CD4-positive, alpha-beta T cell treated with Interleukin-15 for 4 hours (primary cell): ENCODE results near the gene CENPP.
A peak's percentile ranks its signal among the peaks of the same experiment; 100 is the strongest.

Experiments used
- DNase-seq: peaks from one replicate; pipeline ENCODE4 v3.0.0-alpha.2; 2020; ENCODE audit warnings: low spot score

CENPP gene

DNA sequence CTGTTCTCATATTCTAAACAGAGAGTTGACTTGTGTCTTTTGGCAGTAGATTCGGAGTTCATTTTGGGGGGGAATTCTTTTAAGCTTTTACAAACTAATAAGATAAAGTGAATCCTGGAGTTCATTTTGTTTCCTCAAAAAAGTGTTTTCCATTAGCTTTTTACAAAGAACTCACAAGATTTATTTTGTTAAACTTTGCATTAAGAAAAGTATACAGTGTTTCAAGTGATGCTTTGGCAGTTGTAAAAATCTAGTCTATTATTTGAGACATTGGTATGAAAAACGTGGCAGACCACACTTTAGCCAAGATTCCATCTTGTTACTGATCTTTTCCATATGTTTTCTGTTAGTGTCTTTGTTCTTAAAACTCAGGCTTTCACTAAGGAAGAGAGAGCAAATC is 99.7 kb downstream of the CENPP start:
- DNase-seq, result no peak

DNA sequence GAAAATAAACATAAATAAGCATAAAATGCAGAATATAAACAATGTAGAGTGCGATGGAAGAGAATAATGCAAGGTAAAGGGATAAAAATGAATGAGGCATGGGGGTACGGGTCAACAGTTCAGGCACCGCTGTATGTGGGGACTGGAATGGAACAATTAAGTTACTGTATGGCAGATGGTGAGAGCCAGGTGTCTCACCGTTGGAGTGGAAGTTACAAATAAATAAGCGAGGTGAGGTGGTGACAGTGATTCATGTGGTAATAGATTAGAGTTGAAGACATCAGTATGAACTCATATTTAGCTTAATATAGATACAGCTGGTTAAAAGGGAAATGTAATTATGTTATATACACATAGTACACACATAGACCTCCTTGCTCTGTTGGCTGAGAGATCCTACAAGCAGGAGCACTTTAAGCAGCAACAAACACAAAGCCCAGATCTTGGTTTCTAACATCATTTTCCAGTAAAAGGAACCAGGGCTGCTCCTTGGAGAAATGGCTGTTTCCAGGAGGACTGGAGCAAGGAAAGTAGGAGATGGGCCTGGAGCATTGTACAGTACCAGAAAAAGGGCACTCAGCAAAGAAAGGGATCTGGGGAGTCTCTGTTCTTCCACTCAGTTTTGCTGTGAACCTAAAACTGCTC is 100.9 kb downstream of the CENPP start:
- DNase-seq, result no peak

DNA sequence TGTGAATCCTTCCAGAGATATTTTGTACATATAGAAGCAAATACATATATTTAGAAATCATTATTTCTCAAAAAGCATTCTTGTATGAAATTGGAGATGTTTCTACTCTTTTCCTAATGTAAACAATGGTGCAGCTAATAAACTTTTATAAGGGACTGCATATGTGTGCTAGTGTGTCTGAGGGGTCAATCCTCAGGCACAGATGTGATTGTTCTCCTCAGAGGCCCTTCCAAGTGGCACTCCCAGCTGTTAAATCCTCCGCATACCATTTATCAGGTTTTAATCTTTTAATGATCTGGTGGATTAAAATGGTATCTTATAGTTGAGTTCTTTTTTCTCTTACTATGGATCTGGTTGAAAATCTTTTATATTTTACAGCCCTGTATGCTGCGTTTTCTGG is 104.1 kb downstream of the CENPP start:
- DNase-seq, result no peak

DNA sequence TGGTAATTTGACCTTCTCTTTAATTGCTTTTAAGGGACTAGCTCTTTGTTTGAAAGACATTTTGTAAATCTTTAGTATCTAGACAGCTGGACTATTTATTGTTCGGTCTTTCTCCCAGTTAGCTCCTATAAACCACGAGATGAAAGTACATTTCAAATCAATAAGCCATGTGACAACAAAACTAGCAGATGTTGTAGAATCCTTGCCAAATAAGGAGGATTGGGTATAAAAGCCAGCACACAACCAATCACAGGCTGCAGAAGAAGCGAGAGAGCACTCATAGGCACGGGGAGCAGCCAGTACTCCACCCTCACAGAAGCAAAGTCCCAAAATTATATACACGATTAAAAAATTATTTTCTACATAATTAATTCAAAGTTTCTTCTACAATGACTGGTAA is 106.6 kb downstream of the CENPP start:
- no peak for DNase-seq

DNA sequence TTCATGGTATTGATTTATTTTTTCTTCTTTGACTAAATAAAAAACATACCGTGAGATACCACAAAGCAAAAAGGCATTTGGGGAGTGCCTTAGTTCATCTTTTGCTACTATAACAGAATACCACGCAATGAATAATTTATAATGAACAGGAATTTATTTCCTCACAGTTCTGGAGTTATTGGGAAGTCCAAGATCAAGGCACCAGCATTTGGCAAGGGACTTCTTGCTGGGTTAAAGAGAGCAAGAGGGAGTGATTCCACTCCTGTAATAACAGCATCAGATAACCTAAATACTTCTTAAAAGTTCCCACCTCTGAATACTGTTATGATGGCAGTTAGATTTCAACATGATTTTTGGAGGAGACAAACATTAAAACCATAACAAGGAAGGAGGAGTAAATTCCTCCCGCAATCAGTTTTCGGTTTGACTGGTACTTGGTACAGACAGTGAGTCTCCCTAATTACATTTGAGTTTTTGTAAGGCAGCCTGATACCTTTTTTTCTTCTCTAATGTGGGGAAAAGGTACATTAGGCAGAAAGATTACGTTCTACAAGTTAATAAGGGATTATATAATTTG is 107.3 kb downstream of the CENPP start:
- no peak for DNase-seq

DNA sequence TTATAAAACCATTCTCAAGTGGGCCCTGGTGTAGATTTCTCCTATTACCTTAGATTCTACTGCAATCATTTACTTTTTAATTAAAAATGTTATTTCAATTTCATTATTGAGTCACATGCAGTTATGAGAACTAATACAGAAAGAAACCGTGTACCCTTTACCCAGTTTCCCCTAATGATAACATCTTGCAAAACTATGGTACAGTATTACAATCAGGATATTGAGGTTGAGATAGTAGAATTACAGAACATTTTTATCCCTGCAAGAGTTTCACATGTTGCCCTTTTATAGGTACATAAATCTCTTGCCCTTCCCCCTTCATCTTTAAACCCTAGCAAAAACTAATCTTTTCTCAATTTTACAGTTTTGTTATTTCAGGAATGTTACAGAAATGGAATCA is 109.5 kb downstream of the CENPP start:
- no peak for DNase-seq

DNA sequence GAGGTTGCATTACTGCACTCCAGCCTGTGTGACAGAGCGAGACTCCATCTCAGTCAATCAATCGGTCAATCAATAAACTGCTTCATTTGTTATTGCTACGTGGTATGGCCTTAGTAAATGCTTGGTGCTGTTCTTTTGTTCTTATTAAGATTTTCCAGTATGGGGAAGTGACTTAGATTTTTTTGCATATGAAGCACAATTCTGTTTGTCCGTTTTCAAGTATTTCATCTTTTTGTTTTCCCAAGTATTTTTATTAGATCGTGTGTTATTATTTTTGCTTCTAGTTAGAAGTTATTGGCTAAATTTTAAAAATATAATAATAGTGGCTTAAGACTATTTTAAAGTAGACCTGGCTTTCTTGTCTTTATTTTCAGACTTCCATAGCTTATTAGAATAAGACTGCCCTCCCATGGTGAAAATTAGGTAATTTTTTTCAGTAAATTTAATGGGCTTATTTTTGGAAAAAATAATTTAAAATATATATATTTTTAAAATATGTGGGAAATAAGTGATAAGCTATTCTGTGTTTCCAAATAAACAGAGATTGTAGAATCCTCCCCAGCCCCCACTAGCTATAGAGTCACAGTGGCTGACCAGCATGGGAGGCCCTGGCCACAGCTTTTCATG is 113.3 kb downstream of the CENPP start:
- no peak for DNase-seq

DNA sequence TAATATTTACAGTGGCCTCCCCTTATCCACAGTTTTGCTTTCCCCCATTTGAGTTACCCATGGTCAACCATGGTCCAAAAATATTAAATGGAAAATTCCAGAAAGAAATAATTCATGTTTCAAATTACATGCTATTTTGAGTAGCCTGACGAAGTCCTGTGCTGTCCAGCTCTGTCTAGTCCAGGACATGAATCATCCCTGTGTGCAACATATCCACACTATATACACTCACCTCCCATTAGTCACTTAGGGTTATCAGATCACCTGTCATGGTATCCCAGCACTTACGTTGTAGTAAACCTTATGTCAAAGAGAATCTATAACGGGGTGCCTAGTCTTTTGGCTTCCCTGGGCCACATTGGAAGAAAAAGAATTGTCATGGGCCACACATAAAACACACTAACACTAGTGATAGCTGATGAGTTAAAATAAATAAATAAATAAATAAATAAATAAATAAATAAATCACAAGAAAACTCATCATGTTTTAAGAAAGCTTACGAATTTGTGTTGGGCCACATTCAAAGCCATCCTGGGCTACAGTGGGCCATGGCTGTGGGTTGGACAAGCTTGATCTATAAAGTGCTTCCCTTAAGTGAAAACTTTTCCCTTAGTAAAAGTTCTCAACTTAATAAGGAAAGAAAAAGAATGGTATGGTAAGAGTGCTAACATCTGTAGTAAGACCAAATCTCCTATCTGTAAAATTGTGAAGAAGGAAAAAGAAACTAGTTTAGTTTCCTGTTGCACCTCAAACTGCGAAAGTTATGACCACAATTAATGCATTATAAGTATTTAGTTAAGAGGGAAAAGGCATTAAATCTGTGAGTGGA is 114.4 kb downstream of the CENPP start:
- no peak for DNase-seq

DNA sequence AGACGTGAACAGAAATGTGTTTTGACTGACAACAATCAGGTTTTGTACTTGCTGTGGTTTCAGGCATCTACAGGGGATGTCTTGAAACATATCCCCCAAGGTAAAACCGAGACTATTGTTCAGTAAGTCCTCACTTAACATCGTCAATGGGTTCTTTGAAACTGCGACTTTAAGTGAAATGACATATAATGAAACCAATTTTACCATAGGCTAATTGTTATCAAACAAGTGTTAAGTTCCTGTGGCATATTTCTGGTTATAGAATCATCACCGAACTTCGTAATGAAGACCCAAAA is 114.9 kb downstream of the CENPP start:
- peak; percentile 5 for DNase-seq

DNA sequence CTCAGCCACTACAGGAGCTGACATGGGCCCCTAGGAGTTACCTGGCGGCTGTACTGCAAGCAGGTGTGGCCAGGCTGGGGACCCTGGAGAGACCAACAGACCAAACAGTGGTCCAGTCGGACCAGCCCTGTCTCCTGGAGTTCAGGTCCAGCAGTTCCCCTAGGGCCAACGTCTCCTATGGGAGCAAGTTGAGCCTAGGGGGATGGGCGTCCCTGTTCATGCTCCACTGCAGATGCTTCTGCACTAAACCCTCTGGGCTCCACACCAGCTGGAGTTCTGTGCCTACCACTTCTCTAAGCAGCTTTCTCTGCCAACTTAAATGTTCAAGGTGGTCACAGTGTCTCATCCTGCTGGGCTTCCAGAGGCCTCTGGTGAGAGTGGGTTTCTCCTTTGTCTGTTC is 119.1 kb downstream of the CENPP start:
- no peak for DNase-seq

DNA sequence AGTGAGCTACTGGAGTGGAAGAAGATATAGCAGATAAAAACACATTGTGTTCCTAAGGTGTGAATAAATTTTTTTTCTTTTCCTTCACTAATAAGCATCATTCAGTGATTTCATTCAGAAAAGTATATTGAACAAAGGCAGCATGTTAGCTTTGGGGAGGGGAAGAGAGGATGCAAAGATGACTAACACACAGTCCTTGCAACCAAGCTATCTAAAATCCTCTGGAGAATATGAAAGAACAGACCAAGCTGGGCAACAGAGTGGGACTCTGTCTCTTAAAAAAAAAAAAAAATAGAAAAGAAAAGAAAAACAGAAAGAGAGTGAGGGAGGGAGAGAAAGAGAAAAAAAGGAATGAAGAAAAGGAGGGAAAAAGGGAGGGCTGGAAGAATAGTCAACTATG is 120.8 kb downstream of the CENPP start:
- no peak for DNase-seq

DNA sequence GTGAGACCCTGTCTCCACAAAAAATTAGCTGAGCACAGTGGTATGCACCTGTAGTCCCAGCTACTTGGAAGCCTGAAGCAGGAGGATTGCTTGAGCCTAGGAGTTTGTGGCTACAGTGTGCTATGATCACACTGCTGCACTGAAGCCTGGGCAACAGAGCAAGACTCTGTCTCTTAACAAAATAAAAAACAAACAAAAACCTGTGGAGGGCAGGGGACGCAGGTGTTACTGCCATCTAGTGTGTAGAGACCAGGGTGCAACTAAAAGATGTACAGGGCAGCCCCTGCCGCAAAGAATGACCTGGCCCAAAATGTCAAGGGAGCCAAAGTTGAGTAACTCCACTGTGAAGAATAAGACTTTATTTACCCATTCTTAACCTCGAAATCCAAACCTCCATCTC is 129.5 kb downstream of the CENPP start:
- no peak for DNase-seq

DNA sequence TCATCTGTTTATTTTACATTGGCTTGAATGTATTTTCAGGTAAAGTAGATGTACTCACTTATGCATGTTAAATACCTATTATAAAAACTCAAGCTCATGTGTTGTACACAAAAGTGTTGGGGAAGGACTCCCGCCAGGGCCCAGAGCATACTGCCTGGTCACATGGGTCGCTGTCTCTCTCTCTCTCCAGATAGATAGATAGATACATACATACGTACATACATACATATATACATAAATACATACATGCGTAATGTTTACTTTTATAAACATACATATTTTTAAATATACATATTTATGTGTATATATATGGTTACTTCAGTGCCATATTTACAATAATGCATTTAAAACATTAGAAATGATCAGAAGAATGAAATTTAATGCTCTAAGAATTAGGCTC is 131.8 kb downstream of the CENPP start:
- no peak for DNase-seq

DNA sequence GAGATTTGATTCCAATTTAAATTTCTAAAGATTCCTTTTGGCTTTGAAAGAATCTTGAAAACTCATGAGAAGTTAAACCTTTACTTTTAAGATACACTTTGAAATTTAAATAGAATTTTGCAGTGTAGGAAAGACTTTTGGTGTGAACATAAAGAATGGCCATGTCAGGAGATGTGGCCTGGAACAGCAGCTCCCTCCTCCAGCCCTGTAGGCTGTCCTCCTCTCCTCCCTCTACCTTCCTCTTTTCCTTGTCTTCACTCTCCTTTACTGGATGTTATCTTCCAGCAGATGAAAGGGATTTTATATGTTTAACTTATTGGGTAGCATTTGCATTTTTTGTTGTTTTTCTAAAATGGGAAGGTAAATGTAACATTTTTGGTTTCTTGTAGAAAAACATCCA is 137.6 kb downstream of the CENPP start:
- DNase-seq, result no peak

DNA sequence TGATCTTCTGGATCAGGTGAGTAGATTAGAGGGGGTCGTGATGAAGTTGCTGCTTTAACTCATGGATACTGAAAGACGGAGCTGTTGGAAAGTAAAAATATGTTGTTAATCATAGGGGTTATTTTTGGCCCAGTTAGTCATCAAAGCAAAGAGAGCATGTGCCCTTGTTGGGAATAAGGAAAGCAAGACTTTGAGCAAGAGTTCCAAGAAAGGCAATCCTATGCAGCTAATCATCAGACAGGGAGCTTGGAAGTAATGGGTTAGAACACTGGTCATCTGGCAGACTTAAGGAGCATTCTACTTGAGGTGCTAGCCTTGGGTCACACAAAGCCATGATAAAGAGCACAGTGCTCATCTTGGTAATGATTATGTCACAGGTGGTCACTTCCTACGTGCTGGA is 138.2 kb downstream of the CENPP start:
- no peak for DNase-seq

DNA sequence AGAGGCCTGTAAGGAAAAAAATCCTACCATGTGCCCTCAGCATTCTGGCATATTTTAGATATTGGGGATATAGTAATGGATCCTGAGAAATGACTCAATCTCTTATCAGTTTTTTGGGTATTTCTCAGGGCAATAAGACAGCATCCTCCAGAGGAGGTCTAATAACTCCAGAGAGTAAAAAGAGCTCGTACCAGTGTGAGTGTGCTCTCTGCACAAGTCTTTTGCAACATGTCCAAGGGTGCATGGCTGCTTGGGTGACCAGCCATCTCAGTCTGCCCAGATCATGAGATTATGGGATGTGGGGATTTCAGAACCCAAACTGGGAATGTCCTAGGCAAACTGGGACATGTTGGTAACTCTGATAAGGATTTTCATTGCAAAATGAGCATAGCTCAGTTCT is 141.3 kb downstream of the CENPP start:
- DNase-seq, result no peak

DNA sequence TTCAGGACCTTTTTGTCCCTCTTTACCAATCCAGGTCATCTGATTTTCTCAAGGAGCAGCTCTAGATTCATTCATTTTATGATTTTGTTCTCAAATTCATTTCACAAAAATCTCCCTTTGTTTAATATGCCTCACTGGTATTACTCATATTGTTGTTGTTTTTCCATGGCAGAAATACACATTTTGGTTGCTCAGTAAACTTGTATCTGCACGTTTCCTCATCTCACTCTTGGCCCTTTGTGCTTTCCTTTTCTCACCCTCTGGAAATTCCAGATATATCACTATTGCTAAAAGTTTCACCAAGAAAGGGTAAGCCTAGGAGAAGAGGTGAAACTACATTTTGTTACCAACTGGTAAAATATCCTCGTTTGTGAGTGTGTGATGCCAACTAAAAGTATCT is 141.8 kb downstream of the CENPP start:
- no peak for DNase-seq

DNA sequence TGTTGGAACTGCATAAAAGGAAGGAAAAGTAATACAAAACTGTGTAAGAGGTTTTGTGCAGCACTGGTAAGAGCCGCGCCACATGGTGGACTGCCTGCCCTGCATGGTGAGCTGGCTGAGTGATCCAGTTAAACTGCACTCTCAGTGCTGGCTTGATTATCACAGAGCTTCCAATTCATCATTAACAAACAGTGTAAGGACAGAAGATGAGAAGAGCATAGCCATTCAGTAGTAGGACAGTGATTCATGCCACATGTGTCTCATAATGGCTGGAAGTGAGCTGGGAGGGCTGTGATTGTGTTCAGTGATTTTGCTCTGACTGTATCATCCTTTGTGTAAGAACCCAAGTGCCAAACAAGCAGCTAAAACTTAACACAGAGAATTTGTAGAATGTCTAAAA is 142.5 kb downstream of the CENPP start:
- DNase-seq, result no peak

DNA sequence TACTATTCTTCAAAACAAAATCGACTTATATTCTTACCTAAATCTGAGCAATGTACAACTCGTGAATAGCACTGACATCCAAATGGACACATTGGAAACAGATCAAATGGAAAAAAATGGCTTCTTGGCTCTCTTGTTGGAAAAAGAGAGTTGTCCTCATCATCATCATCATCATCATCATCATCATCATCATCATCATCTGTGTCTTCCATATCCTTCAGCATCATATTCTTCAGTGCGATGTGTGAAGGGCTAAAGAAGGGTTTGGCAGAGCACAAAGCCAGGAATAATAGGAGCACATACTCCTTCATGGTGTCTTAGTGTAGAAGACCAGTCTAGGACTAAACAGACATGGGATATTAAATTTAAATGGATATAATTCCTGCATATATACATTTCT is 148.8 kb downstream of the CENPP start:
- no peak for DNase-seq

DNA sequence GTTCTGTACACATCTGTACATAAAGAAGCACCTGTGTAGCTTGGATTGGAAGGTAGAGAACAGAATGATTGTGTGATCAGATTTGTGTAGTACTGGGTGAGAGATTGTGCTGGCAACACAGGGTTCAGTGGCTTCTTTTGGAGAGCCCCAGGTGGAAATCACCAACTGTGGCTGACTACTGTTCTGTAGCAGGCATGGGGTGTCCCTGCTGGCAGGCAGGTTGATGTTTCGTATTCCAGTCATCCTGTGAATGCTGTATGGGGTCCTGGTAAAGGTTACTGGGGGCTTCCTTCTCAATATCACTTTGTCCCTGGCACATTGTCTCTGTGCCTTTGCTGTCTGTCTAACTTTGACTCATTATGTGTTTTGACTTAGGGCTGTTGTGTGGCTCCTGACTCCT is 151.2 kb downstream of the CENPP start:
- DNase-seq, result no peak

DNA sequence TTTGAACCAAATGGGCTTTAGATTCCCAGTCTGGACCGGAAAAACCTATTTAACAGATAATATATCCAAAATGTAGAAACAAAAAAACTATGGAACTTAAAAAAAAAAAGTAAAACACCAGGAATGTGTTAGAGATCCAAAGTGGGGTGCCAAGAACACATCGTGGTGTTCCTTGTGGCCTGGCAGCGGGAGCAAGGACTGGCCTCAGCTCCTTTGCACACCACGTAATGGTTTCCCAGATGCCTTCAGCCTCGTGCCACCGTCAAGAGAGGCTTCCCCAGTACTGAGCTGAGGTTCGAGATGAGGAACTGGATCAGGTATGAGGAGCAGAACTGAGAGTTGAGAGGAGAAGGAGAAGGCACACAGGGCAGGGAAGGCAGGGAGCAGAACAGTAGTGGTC is 153.0 kb downstream of the CENPP start:
- DNase-seq, result no peak

DNA sequence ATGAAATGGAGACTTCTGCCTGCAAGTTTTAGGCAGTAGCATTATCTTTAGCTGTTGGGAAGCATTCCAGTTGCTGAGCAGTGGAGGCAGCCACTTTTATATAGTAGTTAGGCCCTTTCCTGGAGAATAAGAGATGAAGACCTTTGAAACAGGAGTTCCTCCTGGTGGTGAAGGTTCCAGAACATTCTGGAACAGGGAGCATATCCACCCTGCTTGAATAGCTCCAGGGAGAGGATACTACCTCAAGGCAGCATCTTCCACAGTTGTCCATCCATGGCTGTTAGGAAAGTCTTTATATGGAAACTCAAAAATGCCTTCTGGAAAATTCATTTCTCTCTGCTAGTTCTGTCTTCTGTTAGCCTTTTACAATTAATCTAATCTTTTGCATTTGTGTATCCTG is 153.6 kb downstream of the CENPP start:
- DNase-seq, result no peak

DNA sequence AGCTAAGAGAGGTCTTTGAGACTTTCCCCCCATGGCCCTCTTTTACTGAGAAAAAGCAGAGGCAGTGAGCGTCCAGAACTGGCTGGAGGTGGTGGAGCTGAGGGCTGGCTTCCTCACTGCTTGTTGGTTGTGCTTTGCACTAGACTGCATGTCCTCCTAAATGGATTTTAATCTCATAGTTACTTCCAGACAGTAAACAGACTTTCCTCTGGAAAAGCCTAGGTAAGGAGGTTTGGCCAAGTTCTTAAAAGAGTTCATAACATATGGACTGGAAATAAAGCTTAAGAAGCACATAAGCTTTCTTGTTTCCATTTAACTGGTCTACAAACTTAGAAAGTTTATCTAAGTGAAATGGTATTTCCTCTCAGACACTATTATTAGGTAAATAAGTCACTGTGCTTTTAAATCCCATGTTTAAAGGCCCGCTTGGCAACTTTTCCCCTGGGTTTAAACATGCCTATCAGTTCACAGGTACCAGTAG is 154.6 kb downstream of the CENPP start:
- DNase-seq, result no peak
